Heart right ventricle (tissue), 16 donors: ENCODE data around the gene SBF2. TPM values are rescaled to one million over a fixed set of nuclear protein-coding genes. Genes with fewer than 3 reads are reported as not detected.

ENCODE experiments used
- ATAC-seq, 8 donors: fragments of 200-7000 bp; cut with Tn5 transposase; one replicate each; pipeline ENCODE4 v1.9.1; 2020; ENCODE audit warnings: mild to moderate bottlenecking in 8 of 8, moderate library complexity in 8 of 8, moderate number of reproducible peaks in 1 of 8
- DNase-seq, 2 donors: peaks; one replicate each; pipeline ENCODE4 v3.0.0-alpha.2; 2020
- H3K27ac ChIP-seq, 10 donors: fragments of 200-600 bp; sonication (generic) in 2 of 10; one replicate each; pipeline versions ENCODE4 v1.5.0 to v1.8.0; 2020 to 2022; ENCODE audit warnings: mild to moderate bottlenecking in 3 of 10
- H3K27me3 ChIP-seq, 7 donors: fragments of 200-600 bp; one replicate each; pipeline ENCODE4 v1.8.0; 2021 to 2022; ENCODE audit warnings: mild to moderate bottlenecking in 2 of 7
- H3K36me3 ChIP-seq, 9 donors: fragments of 200-600 bp; sonication (generic) in 1 of 9; one replicate each; pipeline versions ENCODE4 v1.5.0 to v1.8.0; 2020 to 2022; ENCODE audit warnings: mild to moderate bottlenecking in 2 of 9
- H3K4me1 ChIP-seq, 9 donors: fragments of 200-600 bp; sonication (generic) in 1 of 9; one replicate each; pipeline versions ENCODE4 v1.5.0 to v1.8.0; 2020 to 2022; ENCODE audit warnings: mild to moderate bottlenecking in 4 of 9
- H3K4me3 ChIP-seq, 10 donors: fragments of 200-600 bp; sonication (generic) in 2 of 10; one replicate each; pipeline versions ENCODE4 v1.5.0 to v1.8.0; 2020 to 2022; ENCODE audit warnings: mild to moderate bottlenecking in 7 of 10, moderate library complexity in 2 of 10
- H3K9me3 ChIP-seq, 11 donors: fragments of 200-600 bp in 10 of 11; sonication (generic) in 2 of 11; one replicate each; pipeline versions ENCODE4 v1.5.0 to v1.8.0; 2013 to 2022; ENCODE audit warnings: mild to moderate bottlenecking in 2 of 11, control low read depth in 1 of 11, moderate library complexity in 1 of 11
- CTCF ChIP-seq, 9 donors: fragments of 200-600 bp; sonication (generic) in 2 of 9; IDR thresholded peaks; one replicate each; pipeline versions ENCODE4 v1.5.0 to v1.8.0; 2021 to 2022; ENCODE audit warnings: antibody characterized with exemption in 9 of 9, mild to moderate bottlenecking in 5 of 9, moderate library complexity in 1 of 9
- WGBS, 2 donors: extraction: QIAGEN DNeasy Blood & Tissue Kit; methylation state at CpG; one replicate each; pipeline ENCODE4 v1.1.7; 2013; ENCODE audit warnings: inconsistent platforms in 1 of 2; 5-methylcytosine and 5-hydroxymethylcytosine counted together
- intact Hi-C, 10 donors: fragments of 100-400 bp; cut with DNase I; formaldehyde crosslinking; loops; one replicate each; pipeline versions ENCODE4 v1.11.1 to v1.14.2; 2022
- polyA plus RNA-seq, 2 donors: library from polyadenylated mRNA; stranded (reverse); fragments of 200-250 nt; gene quantifications; one replicate each; pipeline ENCODE4 v1.2.3, GENCODE V29; 2013
- total RNA-seq, 10 donors: library from RNA; stranded (reverse); fragmentation: NEBNext Ultra II Directional in 3 of 10; extraction: Animal tissue kit (Norgen Biotek cat#: 25700) in 3 of 10; gene quantifications; one replicate each; pipeline versions ENCODE4 v1.2.1 to v1.2.4, GENCODE V29; 2021 to 2023
- donor health status: Arrhythmogenic right ventricular cardiomyopathy.
- donor health status: ischemic (EF 13 %, LVEDD 7.1; RV severe dilation, severe dysfunction).
- donor health status: healthy with polysubstance abuse.
- donor health status: DM: no; HTN: yes; CAD: no.
- donor health status: DM: no; HTN: no; CAD: no.
- donor health status: ischemic (EF 25% LVEDD 6.9; RV normal size, moderate dysfunction).
- donor health status: ischemic (EF 25% LVEDD 5.7; RV mildly dilated, moderate dysfunction).
- donor health status: healthy.
- donor health status: DM: yes; HTN: yes; CAD: no.
- donor health status: Ischemic cardiomyopathy.
- donor health status: ischemic (EF 35%, LVEDD 5.7; RV mildly dilated, moderate dysfunction).
- donor health status: nonischemic (EF 11% LVEDD 7.7; RV severe dilation, severe dysfunction).
- donor health status: DM: yes; HTN: yes; CAD: no.
- donor health status: PGD.
- donor health status: ischemic (EF 29% LVEDD 5.4; RV normal size, mild dysfunction).
- donor health status: nonischemic (EF 23%, LVEDD 6.1; RV moderate dilation, normal function).

SBF2 gene
- total and polyA plus RNA-seq, 12 donors = 8.9 to 27.1 (median 21.2) TPM

- Histone ChIP-seq H3K27me3 (no peaks in the 10 kb centered on the region), H3K36me3 (no peaks in the 10 kb centered on the region), H3K4me1 (peaks cover 0 to 5% (median 0%) of the 10 kb centered on the region in 9 donors), H3K4me3 (no peak overlapping the region), H3K9me3 (peaks cover 0 to 12% (median 0%) of the 10 kb centered on the region in 11 donors), H3K27ac (no peak overlapping the region)
- DNase-seq (no peak), ATAC-seq (no peak)
- WGBS, 2 donors = 90% methylated on average over 3 of the region's 3 CpGs
- intact Hi-C loops = no loop called here
- no peak for TF ChIP-seq CTCF (IDR thresholded peaks at IDR 0.05)
These were observed 226.3 kb downstream of the SBF2 start for GRCh38 chr11:10067629-10068300.

- ATAC-seq = no peak
- Histone ChIP-seq H3K9me3 (peaks cover 0 to 25% (median 7%) of the 10 kb centered on the region in 11 donors), H3K4me1 (no peaks in the 10 kb centered on the region), H3K27ac (no peak overlapping the region), H3K27me3 (no peaks in the 10 kb centered on the region), H3K4me3 (no peak overlapping the region), H3K36me3 (no peaks in the 10 kb centered on the region)
- intact Hi-C loops = no loop called here
- 76 to 81% methylated on average over 4 of the region's 4 CpGs for WGBS, 2 donors
- TF ChIP-seq CTCF (IDR thresholded peaks at IDR 0.05) = no peak
- DNase-seq = no peak
These were observed 227.6 kb downstream of the SBF2 start for GRCh38 chr11:10066441-10066840.

- no peaks in the 10 kb centered on the region for H3K4me1 ChIP-seq
- WGBS, 2 donors = 81 to 89% methylated on average over 2 of the region's 2 CpGs
These were observed 229.2 kb downstream of the SBF2 start for GRCh38 chr11:10064828-10065227.

GRCh38 chr11:10058356-10058755 is 235.7 kb downstream of the SBF2 start:
- no peak overlapping the region for H3K27ac ChIP-seq
- 89 to 94% methylated on average over 1 of the region's 1 CpG for WGBS, 2 donors
- DNase-seq = no peak
- no peaks in the 10 kb centered on the region for H3K4me1 ChIP-seq
- H3K9me3 ChIP-seq = peaks cover 0 to 66% (median 14%) of the 10 kb centered on the region in 11 donors
- H3K4me3 ChIP-seq = no peak overlapping the region
- H3K36me3 ChIP-seq = no peaks in the 10 kb centered on the region
- intact Hi-C loops = no loop called here
- no peak for ATAC-seq
- no peak for TF ChIP-seq CTCF (IDR thresholded peaks at IDR 0.05)
- no peaks in the 10 kb centered on the region for H3K27me3 ChIP-seq

More at GRCh38 chr11:10064828-10065227, 229.2 kb downstream of the SBF2 start:
- intact Hi-C loops = no loop called here
- H3K27me3 ChIP-seq = no peaks in the 10 kb centered on the region
- no peak for TF ChIP-seq CTCF (IDR thresholded peaks at IDR 0.05)
- ATAC-seq = no peak
- H3K36me3 ChIP-seq = no peaks in the 10 kb centered on the region
- DNase-seq = no peak
- H3K9me3 ChIP-seq = peaks cover 0 to 35% (median 7%) of the 10 kb centered on the region in 11 donors
- no peak overlapping the region for H3K4me3 ChIP-seq
- no peak overlapping the region for H3K27ac ChIP-seq
